Esophagus (tissue), 2 donors: ENCODE measurements around the gene RUVBL2. TPM values are rescaled to one million over a fixed set of nuclear protein-coding genes. Genes with fewer than 3 reads are reported as not detected.

Experiments
- H3K27ac ChIP-seq, 2 donors: one replicate each; pipeline ENCODE4 v1.5.1; 2013; ENCODE audit warnings: low read depth in 2 of 2, mild to moderate bottlenecking in 2 of 2, inconsistent platforms in 1 of 2, low read length in 1 of 2, moderate library complexity in 1 of 2
- H3K27me3 ChIP-seq, 2 donors: one replicate each; pipeline ENCODE4 v1.6.1; 2013; ENCODE audit warnings: low read length in 2 of 2, control low read depth in 1 of 2, mild to moderate bottlenecking in 1 of 2; ENCODE audit not compliant: insufficient read depth in 2 of 2, control insufficient read depth in 1 of 2
- H3K36me3 ChIP-seq, 2 donors: one replicate each; pipeline ENCODE4 v1.6.1; 2013; ENCODE audit warnings: low read length in 1 of 2; ENCODE audit not compliant: control insufficient read depth in 2 of 2, insufficient read depth in 2 of 2
- H3K4me1 ChIP-seq, 2 donors: one replicate each; pipeline ENCODE4 v1.6.1; 2013; ENCODE audit warnings: low read length in 1 of 2; ENCODE audit not compliant: control insufficient read depth in 2 of 2, insufficient read depth in 2 of 2
- H3K4me3 ChIP-seq, 2 donors: one replicate each; pipeline ENCODE4 v1.5.1; 2013; ENCODE audit warnings: low read length in 2 of 2, mild to moderate bottlenecking in 2 of 2, low read depth in 1 of 2, moderate library complexity in 1 of 2
- H3K9me3 ChIP-seq, 2 donors: one replicate each; pipeline ENCODE4 v1.6.1; 2013; ENCODE audit warnings: mild to moderate bottlenecking in 2 of 2, low read depth in 1 of 2, low read length in 1 of 2, moderate library complexity in 1 of 2; ENCODE audit not compliant: control insufficient read depth in 2 of 2, insufficient read depth in 1 of 2
- WGBS, 2 donors: extraction: QIAGEN DNeasy Blood & Tissue Kit; methylation state at CpG; one replicate each; pipeline ENCODE4 v1.1.7; 2013; 5-methylcytosine and 5-hydroxymethylcytosine counted together
- polyA plus RNA-seq, 2 donors: library from polyadenylated mRNA; stranded (reverse); fragments of 200-250 nt; gene quantifications; one replicate each; pipeline ENCODE4 v1.2.3, GENCODE V29; 2013
- donor health status: healthy with polysubstance abuse.
- donor health status: Bipolar disorder and iron deficiency.

The RUVBL2 gene
- polyA plus RNA-seq, 2 donors = 56.1 to 87.4 TPM

DNA sequence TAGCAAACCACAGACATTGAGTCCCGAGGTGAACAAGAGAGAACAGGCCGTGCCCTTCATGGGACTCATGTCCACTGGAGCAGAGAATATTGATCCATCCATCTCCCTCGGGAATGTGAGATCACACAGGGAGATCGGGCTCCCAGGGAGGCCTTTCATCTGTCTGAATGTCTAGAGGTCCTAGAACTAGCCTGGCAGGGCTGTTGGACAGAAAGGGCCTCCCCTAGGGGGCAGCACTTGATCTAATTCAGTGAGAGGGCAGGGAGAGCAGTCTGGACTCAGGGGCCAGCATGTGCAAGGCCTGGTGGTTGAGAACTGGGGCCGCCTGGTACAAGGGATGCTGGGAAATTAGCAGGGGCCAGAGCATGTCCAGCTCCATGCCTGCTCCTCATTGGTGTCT, 4.3 kb downstream of the RUVBL2 start:
- 64 to 79% methylated on average over 5 of the region's 5 CpGs for WGBS, 2 donors
- Histone ChIP-seq H3K4me1 (peaks cover 0 to 4% of the 10 kb centered on the region in 2 donors), H3K27ac (no peak overlapping the region), H3K36me3 (peaks cover 0 to 2% of the 10 kb centered on the region in 2 donors), H3K4me3 (no peak overlapping the region), H3K9me3 (no peaks in the 10 kb centered on the region), H3K27me3 (no peaks in the 10 kb centered on the region)

DNA sequence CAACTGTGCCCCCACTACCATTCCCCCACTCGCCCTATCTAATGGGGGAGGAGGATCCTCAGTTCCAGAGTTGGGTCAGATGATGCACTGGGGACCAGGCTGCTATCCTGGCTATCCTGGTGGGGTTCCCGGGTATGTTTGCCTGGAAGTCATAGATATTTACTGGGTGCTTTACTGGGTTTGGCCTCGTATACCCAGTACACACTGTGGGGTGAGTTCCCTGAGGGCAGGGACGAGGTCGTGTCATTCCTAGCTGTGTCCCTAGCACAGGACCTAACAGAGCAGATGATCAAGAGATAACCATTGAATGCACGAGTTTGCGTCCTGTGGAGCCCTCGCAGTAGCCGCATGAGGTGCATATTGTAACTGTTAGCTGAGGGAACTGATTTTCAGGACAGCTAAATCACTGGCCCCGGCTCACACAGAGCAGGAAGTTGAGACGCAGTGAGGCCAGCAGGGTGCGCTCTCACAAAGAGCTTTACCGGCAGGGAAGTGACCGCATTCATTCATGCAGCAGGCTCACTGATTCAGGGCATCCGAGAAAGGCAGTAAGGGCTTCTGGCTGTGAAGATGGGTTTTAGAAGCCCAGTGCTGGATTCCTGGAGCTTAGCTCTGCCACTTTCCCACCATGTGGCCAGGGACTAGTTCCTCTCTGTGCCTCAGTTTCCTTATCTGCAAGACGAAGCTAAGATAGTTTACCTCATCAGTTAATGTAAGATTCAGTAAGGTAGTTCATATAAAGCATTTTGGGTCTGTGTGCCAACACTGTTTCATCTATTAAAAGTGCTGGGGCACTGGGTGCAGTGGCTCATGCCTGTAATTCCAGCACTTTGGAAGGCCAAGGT, 6.0 kb downstream of the RUVBL2 start:
- no peaks in the 10 kb centered on the region for H3K27me3 ChIP-seq
- H3K4me3 ChIP-seq = no peak overlapping the region
- 59 to 62% methylated on average over 16 of the region's 16 CpGs for WGBS, 2 donors
- H3K9me3 ChIP-seq = no peaks in the 10 kb centered on the region
- peaks cover 0 to 8% of the 10 kb centered on the region in 2 donors for H3K36me3 ChIP-seq
- H3K4me1 ChIP-seq = peaks cover 0 to 4% of the 10 kb centered on the region in 2 donors
- no peak overlapping the region for H3K27ac ChIP-seq

DNA sequence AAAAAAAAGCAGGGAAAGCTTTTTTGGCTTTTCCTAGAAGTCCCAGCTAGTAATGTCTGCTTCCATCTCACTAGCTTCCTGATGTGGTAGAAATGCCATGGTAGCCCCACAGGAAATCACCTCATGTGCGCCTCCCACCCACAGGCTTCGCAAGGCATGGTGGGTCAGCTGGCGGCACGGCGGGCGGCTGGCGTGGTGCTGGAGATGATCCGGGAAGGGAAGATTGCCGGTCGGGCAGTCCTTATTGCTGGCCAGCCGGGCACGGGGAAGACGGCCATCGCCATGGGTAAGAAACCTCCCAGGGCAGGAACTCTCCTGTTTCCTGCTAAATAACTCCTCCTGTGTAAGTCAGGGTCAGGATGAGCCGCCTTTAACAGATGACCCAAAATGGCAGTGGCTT, 10.4 kb downstream of the RUVBL2 start:
- H3K27ac ChIP-seq = no peak overlapping the region
- no peak overlapping the region for H3K4me3 ChIP-seq
- no peaks in the 10 kb centered on the region for H3K4me1 ChIP-seq
- H3K9me3 ChIP-seq = no peaks in the 10 kb centered on the region
- no peaks in the 10 kb centered on the region for H3K27me3 ChIP-seq
- H3K36me3 ChIP-seq = peaks cover 13 to 24% of the 10 kb centered on the region in 2 donors
- 97 to 99% methylated on average over 15 of the region's 15 CpGs for WGBS, 2 donors

DNA sequence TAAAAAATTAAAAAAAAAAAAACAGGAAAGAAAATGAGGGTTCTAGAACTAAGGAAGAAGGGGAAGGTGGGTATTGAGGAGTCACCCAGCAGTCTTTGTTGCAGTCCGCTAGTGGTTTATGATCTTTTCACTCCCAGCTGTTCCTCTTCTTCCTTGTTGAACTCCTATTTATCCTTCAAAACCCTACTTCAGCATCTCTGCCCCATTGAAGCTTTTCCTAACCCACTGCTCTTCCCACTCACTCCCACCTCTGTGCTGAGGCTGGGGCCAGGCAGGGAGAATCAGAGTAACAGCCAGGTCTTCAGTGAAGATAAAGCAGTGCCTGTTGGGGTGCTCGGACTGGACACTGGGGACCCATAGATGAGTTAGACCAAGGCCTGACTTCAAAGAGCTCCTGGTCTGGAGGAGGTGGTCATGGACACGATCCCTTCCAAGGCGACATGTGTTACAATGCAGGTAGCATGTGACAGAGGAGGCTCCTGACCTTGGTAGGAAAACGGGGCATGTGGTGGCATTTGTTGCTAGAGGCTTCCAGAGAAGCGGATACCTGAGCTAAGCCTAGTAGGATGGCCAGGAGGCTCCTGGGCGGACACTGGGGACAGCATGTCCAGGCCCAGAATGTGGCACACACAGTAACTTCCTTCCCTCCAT, 11.4 kb downstream of the RUVBL2 start:
- Histone ChIP-seq H3K27me3 (no peaks in the 10 kb centered on the region), H3K36me3 (peaks cover 13 to 30% of the 10 kb centered on the region in 2 donors), H3K27ac (no peak overlapping the region), H3K9me3 (no peaks in the 10 kb centered on the region), H3K4me1 (no peaks in the 10 kb centered on the region), H3K4me3 (no peak overlapping the region)
- WGBS, 2 donors = 95 to 97% methylated on average over 7 of the region's 7 CpGs

DNA sequence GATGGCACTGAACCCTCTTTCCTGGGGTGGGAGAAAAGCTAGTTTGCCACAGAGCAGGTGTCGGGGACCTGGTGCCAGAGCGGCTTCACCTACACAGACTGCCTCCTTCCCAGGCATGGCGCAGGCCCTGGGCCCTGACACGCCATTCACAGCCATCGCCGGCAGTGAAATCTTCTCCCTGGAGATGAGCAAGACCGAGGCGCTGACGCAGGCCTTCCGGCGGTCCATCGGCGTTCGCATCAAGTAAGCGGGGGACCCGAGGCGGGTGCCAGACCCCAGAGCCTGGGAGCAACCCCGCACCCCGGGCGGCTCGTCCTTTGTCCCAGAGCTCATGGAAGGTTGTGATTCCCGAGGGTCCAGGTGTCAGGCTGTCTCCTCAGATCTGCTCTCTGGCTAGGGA, 13.2 kb downstream of the RUVBL2 start:
- no peaks in the 10 kb centered on the region for H3K4me1 ChIP-seq
- no peaks in the 10 kb centered on the region for H3K9me3 ChIP-seq
- no peak overlapping the region for H3K4me3 ChIP-seq
- H3K27me3 ChIP-seq = no peaks in the 10 kb centered on the region
- no peak overlapping the region for H3K27ac ChIP-seq
- peaks cover 13 to 44% of the 10 kb centered on the region in 2 donors for H3K36me3 ChIP-seq
- WGBS, 2 donors = 96 to 98% methylated on average over 22 of the region's 22 CpGs

DNA sequence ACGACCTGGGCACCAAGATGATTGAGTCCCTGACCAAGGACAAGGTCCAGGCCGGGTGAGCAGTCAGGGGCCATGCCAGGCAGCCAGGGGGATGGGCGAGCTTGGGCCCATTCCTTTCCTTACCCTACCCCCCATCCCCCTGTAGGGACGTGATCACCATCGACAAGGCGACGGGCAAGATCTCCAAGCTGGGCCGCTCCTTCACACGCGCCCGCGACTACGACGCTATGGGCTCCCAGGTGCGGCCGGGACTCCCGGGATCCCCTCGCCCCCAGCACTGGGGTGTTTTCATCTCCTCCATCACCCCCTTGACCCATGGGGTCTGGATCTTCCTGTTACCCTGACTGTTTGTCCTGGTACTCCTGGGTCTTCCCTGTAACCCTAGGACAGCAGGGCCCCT, 16.1 kb downstream of the RUVBL2 start:
- H3K27ac ChIP-seq = no peak overlapping the region
- H3K27me3 ChIP-seq = no peaks in the 10 kb centered on the region
- H3K4me3 ChIP-seq = no peak overlapping the region
- H3K4me1 ChIP-seq = no peaks in the 10 kb centered on the region
- peaks cover 13 to 49% of the 10 kb centered on the region in 2 donors for H3K36me3 ChIP-seq
- WGBS, 2 donors = 92 to 96% methylated on average over 18 of the region's 18 CpGs
- no peaks in the 10 kb centered on the region for H3K9me3 ChIP-seq

DNA sequence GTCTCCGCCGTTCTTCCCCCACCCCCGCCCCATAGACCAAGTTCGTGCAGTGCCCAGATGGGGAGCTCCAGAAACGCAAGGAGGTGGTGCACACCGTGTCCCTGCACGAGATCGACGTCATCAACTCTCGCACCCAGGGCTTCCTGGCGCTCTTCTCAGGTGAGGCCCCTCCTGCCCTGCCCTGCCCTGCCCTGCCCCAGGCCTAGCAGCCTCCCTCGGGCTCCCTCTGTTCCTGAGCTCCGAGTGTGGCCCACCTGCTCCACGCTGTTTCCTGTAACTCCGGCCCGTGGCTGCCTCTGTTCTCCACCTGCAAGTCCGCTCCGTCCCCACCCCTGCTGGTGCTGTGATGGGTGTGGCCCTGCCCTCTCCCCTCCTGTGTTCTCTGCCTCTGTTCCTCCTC, 16.8 kb downstream of the RUVBL2 start:
- peaks cover 13 to 55% of the 10 kb centered on the region in 2 donors for H3K36me3 ChIP-seq
- H3K4me1 ChIP-seq = no peaks in the 10 kb centered on the region
- WGBS, 2 donors = 89 to 91% methylated on average over 18 of the region's 18 CpGs

DNA sequence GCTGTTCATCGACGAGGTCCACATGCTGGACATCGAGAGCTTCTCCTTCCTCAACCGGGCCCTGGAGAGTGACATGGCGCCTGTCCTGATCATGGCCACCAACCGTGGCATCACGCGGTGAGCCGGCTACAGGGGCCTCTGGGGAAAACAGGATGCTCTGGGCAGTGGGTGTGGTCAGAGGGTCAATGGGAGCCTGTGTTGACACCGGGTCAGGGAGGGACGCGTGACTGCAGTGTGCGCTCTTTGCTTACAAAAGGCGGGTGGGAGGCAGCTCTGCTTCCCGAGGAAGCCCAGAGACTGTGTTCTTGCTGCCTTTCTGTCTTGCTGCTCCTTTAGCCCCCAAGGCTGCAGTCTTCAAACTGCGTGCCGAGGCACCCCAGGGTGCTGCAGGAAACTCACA, 17.5 kb downstream of the RUVBL2 start:
- WGBS, 2 donors = 89 to 91% methylated on average over 17 of the region's 17 CpGs
- H3K27ac ChIP-seq = no peak overlapping the region
- H3K4me3 ChIP-seq = no peak overlapping the region
- peaks cover 12 to 57% of the 10 kb centered on the region in 2 donors for H3K36me3 ChIP-seq
- no peaks in the 10 kb centered on the region for H3K9me3 ChIP-seq
- no peaks in the 10 kb centered on the region for H3K4me1 ChIP-seq
- no peaks in the 10 kb centered on the region for H3K27me3 ChIP-seq

More for the DNA sequence above, 16.8 kb downstream of the RUVBL2 start:
- Histone ChIP-seq H3K9me3 (no peaks in the 10 kb centered on the region), H3K27me3 (no peaks in the 10 kb centered on the region), H3K27ac (no peak overlapping the region), H3K4me3 (no peak overlapping the region)

DNA sequence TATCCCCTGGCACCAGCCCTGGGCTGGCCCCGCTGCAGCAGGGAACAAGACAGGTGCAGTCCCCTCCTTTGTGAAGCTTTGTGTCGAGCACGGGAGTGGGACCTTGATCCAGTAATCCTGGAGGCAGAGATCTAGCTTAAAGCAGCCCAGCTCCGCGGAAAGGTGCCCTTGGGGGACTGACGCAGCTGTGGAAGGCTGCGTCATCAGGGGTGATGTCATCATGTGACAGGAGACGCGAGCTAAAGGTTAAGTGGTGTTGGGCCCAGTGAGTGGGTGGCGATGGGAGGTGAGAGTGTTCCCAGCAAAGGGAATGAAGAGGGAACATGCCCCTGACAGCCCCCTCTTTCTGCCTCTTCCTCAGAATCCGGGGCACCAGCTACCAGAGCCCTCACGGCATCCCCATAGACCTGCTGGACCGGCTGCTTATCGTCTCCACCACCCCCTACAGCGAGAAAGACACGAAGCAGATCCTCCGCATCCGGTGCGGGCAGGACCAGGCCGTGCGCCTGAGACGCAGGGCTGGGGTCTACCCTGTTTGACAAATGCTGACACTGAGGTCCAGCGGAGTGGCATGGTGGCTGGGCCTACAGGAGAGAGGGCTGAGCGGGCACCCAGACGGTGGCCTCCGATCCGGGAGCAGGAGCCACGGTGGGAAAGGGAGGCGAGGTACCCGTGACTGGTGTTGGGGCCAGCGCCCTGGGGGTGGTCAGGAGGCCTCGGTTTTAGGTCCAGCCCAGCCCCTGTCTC, 20.6 kb downstream of the RUVBL2 start:
- Histone ChIP-seq H3K9me3 (no peaks in the 10 kb centered on the region), H3K27ac (no peak overlapping the region), H3K4me1 (peaks cover 2 to 7% of the 10 kb centered on the region in 2 donors), H3K4me3 (no peak overlapping the region), H3K36me3 (peaks cover 4 to 46% of the 10 kb centered on the region in 2 donors), H3K27me3 (no peaks in the 10 kb centered on the region)
- 88 to 89% methylated on average over 32 of the region's 32 CpGs for WGBS, 2 donors
